Cardiac ventricle fibroblast (primary cell): Measurements from ENCODE around the gene STXBP5L. TPM values are rescaled to one million over a fixed set of nuclear protein-coding genes. Genes with fewer than 3 reads are reported as not detected.

Source experiments
- total RNA-seq: library from RNA; depleted of rRNA; stranded (reverse); fragments of >200 nt; gene quantifications from 2 replicates; pipeline ENCODE4 v1.2.3, GENCODE V29; 2015

STXBP5L gene
- total RNA-seq, result not detected in 2 replicates

DNA sequence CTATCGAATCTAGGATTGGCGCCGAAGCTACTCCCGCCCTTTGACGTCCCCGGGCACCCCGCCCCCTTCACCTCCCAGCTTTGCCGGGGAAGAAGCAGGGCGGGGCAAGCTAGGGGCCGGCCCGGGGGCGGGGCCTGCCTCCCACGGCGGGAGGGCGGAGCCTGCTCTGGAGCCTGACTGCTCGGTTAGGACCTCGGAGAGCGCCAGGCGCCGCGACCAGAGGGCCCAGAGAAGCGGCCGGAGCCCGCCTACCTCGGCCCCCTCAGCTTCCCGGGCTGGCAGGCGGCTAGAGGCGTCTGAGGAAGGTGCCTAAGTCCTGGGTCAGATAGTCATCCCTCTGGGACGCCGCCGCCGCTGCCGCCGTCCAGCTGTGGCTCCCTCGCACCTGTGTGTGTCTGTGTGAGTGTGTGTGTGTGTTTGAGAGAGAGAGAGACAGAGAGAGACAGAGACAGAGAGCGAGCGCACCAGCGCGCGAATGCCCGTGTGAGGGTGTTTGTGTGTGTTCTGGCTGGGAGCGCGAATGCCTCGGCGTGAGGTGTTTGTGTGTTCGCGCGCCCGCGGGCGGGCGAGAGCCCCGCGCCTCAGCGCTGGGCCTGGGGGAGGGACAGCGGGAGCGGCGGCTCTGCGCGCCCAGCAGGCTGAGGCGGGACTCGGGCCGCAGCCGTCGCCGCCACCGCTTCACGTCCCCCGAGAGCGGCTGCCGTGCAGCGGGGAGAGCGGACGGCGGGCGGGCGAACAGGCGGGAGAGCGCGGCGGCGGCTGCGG is at the start of gene STXBP5L:
STXBP5L (plus strand) TSS at position 176 of the 765 bp plus-strand sequence. CDS start 1,374 bp downstream, outside the sequence.

Other genes with a start within 250 kb of the STXBP5L start
- 0.62 and 1.0 TPM in 2 replicates for gene HGD, start 226.0 kb upstream of the STXBP5L start, total RNA-seq
- 15.6 and 21.5 TPM in 2 replicates for gene RABL3, start 165.7 kb upstream of the STXBP5L start, total RNA-seq
- 10.1 and 17.0 TPM in 2 replicates for gene GTF2E1, start 165.5 kb upstream of the STXBP5L start, total RNA-seq